Brain microvascular endothelial cell (primary cell): ENCODE results near the gene PLAGL2.
"Not testable (repeated sequence)": the region's sequence is repeated elsewhere in the genome, so short reads cannot be mapped to it uniquely, and the experiment has no call there.

Experiments used
- DNase-seq: peaks from one replicate; pipeline ENCODE4 v3.0.0-alpha.2; 2020
- H3K27ac ChIP-seq: fragments of 250-450 bp; sonication (Bioruptor Pico); 2 replicates; pipeline ENCODE4 v1.5.1; 2020; ENCODE audit warnings: mild to moderate bottlenecking, moderate library complexity
- H3K27me3 ChIP-seq: fragments of 250-450 bp; sonication (Bioruptor Pico); replicated peaks from 2 replicates; pipeline ENCODE4 v1.5.1; 2020; ENCODE audit warnings: mild to moderate bottlenecking
- H3K36me3 ChIP-seq: fragments of 250-450 bp; sonication (Bioruptor Pico); replicated peaks from 2 replicates; pipeline ENCODE4 v1.5.1; 2020; ENCODE audit warnings: mild to moderate bottlenecking
- H3K4me3 ChIP-seq: 2 replicates; pipeline ENCODE4 v1.5.1; 2011; ENCODE audit warnings: low read depth, mild to moderate bottlenecking, control low read depth, low read length, moderate library complexity
- in situ Hi-C: cut with HindIII; loops from 2 replicates; pipeline ENCODE4 v1.10.0; 2017; ENCODE audit warnings: low sequenced_read_pairs, low pct_ligation_motif_present
- TF ChIP-seq, protein P1 (sequence below): IDR thresholded peaks from 2 replicates; pipeline ENCODE4 v1.5.1; 2011; ENCODE audit warnings: low read depth, mild to moderate bottlenecking, moderate library complexity, low read length, control low read depth, inconsistent platforms; ENCODE audit errors: missing control alignments

PLAGL2 gene, protein sequence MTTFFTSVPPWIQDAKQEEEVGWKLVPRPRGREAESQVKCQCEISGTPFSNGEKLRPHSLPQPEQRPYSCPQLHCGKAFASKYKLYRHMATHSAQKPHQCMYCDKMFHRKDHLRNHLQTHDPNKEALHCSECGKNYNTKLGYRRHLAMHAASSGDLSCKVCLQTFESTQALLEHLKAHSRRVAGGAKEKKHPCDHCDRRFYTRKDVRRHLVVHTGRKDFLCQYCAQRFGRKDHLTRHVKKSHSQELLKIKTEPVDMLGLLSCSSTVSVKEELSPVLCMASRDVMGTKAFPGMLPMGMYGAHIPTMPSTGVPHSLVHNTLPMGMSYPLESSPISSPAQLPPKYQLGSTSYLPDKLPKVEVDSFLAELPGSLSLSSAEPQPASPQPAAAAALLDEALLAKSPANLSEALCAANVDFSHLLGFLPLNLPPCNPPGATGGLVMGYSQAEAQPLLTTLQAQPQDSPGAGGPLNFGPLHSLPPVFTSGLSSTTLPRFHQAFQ

GRCh38 chr20:32207626-32208498 is at the start of gene PLAGL2, which contains the start of gene POFUT1:
PLAGL2 (minus strand) TSS chr20:32207743; CDS start chr20:32202178, 5,565 bp downstream.
POFUT1 (plus strand) TSS chr20:32207880; CDS start chr20:32207942, 62 bp downstream.
- peak within 1 kb of the TSS; percentile 99 for H3K4me3 ChIP-seq
- H3K36me3 ChIP-seq: peaks cover 6% of the 10 kb centered on the region
- in situ Hi-C loops: no loop called here
- peak within 1 kb of the TSS; percentile 47 for H3K27ac ChIP-seq
- TF ChIP-seq, protein P1, sequence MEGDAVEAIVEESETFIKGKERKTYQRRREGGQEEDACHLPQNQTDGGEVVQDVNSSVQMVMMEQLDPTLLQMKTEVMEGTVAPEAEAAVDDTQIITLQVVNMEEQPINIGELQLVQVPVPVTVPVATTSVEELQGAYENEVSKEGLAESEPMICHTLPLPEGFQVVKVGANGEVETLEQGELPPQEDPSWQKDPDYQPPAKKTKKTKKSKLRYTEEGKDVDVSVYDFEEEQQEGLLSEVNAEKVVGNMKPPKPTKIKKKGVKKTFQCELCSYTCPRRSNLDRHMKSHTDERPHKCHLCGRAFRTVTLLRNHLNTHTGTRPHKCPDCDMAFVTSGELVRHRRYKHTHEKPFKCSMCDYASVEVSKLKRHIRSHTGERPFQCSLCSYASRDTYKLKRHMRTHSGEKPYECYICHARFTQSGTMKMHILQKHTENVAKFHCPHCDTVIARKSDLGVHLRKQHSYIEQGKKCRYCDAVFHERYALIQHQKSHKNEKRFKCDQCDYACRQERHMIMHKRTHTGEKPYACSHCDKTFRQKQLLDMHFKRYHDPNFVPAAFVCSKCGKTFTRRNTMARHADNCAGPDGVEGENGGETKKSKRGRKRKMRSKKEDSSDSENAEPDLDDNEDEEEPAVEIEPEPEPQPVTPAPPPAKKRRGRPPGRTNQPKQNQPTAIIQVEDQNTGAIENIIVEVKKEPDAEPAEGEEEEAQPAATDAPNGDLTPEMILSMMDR: no peak
- peak; percentile 65 for DNase-seq
- H3K27me3 ChIP-seq: no peaks in the 10 kb centered on the region

DNA sequence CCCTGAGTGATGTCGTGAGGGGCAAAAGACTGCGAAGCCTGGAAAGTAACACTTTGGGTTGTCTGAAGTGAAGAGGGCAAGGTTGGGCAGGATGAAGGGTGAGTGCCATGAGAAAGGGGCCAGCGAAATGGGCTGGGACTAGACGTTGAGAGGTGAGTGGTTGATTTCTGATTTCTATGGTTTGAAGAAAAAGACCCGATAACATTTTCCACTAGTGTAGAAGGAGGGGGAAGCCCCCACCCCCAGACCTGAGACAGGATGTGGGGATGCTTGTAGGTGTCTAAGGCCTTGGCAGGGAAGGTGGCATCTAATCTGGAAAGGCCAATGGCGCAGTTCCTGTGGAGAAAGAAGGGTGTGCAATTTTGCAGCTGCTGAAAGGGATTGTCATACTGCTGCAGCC is 44.6 kb upstream of the PLAGL2 start:
- Histone ChIP-seq H3K27me3 (no peaks in the 10 kb centered on the region), H3K4me3 (no peak overlapping the region), H3K27ac (no peak overlapping the region), H3K36me3 (no peaks in the 10 kb centered on the region)
- TF ChIP-seq, protein P1: no peak
- DNase-seq: no peak
- in situ Hi-C loops: no loop called here

GRCh38 chr20:32251470-32251869 is 43.9 kb upstream of the PLAGL2 start:
- H3K27ac ChIP-seq: no peak overlapping the region
- TF ChIP-seq, protein P1: no peak
- DNase-seq: no peak
- H3K4me3 ChIP-seq: no peak overlapping the region
- H3K27me3 ChIP-seq: no peaks in the 10 kb centered on the region
- in situ Hi-C loops: no loop called here
- no peaks in the 10 kb centered on the region for H3K36me3 ChIP-seq

DNA sequence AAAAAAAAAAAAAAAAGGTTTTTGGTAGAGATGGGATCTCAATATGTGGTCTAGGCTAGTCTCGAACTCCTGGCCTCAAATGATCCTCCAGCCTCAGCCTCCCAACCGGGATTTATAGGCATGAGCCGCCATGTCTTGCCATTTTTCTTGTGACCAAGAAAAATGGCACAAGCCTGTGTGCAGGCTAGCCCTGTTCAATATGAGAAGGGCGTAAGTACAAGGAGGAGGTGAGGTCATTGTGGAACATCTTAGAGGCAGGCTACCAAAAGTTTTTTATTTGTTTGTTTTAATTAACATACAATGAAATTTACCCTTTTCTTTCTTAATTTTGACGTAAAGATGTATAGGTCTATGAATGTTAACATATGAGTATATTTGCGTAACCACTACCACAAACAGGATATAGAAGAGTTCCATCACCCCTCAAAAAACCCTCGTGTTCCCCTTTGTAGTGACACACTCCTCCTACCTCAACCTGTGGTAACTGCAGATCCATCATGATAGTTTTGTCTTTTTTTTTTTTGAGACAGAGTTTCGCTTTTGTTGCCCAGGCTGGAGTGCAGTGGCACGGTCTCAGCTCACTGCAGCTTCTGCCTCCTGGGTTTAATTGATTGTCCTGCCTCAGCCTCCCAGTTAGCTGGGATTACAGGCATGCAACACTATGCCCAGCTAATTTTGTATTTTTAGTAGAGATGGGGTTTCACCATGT is 41.6 kb upstream of the PLAGL2 start:
- Histone ChIP-seq H3K36me3 (no peaks in the 10 kb centered on the region), H3K27me3 (no peaks in the 10 kb centered on the region), H3K4me3 (no peak overlapping the region), H3K27ac (no peak overlapping the region)
- TF ChIP-seq, protein P1: no peak
- DNase-seq: no peak
- in situ Hi-C loops: no loop called here

GRCh38 chr20:32248043-32248442 is 40.5 kb upstream of the PLAGL2 start:
- H3K27ac ChIP-seq: no peak overlapping the region
- H3K4me3 ChIP-seq: no peak overlapping the region
- TF ChIP-seq, protein P1: no peak
- DNase-seq: no peak
- in situ Hi-C loops: no loop called here
- H3K27me3 ChIP-seq: no peaks in the 10 kb centered on the region
- H3K36me3 ChIP-seq: no peaks in the 10 kb centered on the region

GRCh38 chr20:32246208-32246607 is 38.7 kb upstream of the PLAGL2 start:
- H3K4me3 ChIP-seq, DNase-seq, in situ Hi-C loops, H3K27me3 ChIP-seq, H3K36me3 ChIP-seq, H3K27ac ChIP-seq: not testable (repeated sequence)
